ENCODE measurements around the gene OPCML. TPM values are rescaled to one million over a fixed set of nuclear protein-coding genes. Genes with fewer than 3 reads are reported as not detected.

OPCML gene
- total RNA-seq, 1 experiment from 2014 or later = 0.13 TPM

GRCh38 chr11:132604431-132604830 is 927.9 kb downstream of the OPCML start:
- Histone ChIP-seq H3K36me3 (ENCODE audit: insufficient read depth, low read length, poor library complexity, severe bottlenecking) (no peaks in the 10 kb centered on the region), H3K4me1 (ENCODE audit: insufficient read depth, low read length, poor library complexity, severe bottlenecking) (no peaks in the 10 kb centered on the region), H3K9me3 (ENCODE audit: low read depth, low read length, poor library complexity, severe bottlenecking) (peaks cover 12% of the 10 kb centered on the region), H3K27me3 (replicated peaks; ENCODE audit: insufficient read depth, low read depth, low read length, poor library complexity) (peaks cover 4% of the 10 kb centered on the region), H3K4me3 (ENCODE audit: low read depth, low read length, poor library complexity, severe bottlenecking) (no peak overlapping the region), H3K27ac (ENCODE audit: low read depth, low read length, poor library complexity, severe bottlenecking) (no peak overlapping the region)
- intact Hi-C loops (cut with micrococcal nuclease; ENCODE audit: unreplicated experiment) = no loop called here
- CTCF ChIA-PET = no interaction called here
- TF ChIP-seq, protein P1, sequence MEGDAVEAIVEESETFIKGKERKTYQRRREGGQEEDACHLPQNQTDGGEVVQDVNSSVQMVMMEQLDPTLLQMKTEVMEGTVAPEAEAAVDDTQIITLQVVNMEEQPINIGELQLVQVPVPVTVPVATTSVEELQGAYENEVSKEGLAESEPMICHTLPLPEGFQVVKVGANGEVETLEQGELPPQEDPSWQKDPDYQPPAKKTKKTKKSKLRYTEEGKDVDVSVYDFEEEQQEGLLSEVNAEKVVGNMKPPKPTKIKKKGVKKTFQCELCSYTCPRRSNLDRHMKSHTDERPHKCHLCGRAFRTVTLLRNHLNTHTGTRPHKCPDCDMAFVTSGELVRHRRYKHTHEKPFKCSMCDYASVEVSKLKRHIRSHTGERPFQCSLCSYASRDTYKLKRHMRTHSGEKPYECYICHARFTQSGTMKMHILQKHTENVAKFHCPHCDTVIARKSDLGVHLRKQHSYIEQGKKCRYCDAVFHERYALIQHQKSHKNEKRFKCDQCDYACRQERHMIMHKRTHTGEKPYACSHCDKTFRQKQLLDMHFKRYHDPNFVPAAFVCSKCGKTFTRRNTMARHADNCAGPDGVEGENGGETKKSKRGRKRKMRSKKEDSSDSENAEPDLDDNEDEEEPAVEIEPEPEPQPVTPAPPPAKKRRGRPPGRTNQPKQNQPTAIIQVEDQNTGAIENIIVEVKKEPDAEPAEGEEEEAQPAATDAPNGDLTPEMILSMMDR (conservative IDR thresholded peaks at IDR 0.05; ENCODE audit: low read depth, low read length) = no peak
- no peak for TF ChIP-seq EZH2 (IDR thresholded peaks at IDR 0.05; ENCODE audit: borderline replicate concordance, low read depth, low read length, poor library complexity, severe bottlenecking)
- POLR2A ChIA-PET (ENCODE audit: low non-redundant PET) = no interaction called here
- no peak for DNase-seq (ENCODE audit: low spot score)
- no TSS peak for BruUV-seq (replicated peaks)

GRCh38 chr11:132601875-132602274 is 930.4 kb downstream of the OPCML start:
- H3K27me3 ChIP-seq (replicated peaks; ENCODE audit: insufficient read depth, low read depth, low read length, poor library complexity) = no peaks in the 10 kb centered on the region
- TF ChIP-seq EZH2 (IDR thresholded peaks at IDR 0.05; ENCODE audit: borderline replicate concordance, low read depth, low read length, poor library complexity, severe bottlenecking) = no peak
- TF ChIP-seq, protein P1 (conservative IDR thresholded peaks at IDR 0.05; ENCODE audit: low read depth, low read length) = no peak
- no peaks in the 10 kb centered on the region for H3K4me1 ChIP-seq (ENCODE audit: insufficient read depth, low read length, poor library complexity, severe bottlenecking)
- H3K36me3 ChIP-seq (ENCODE audit: insufficient read depth, low read length, poor library complexity, severe bottlenecking) = no peaks in the 10 kb centered on the region
- peaks cover 9% of the 10 kb centered on the region for H3K9me3 ChIP-seq (ENCODE audit: low read depth, low read length, poor library complexity, severe bottlenecking)
- intact Hi-C loops (cut with micrococcal nuclease; ENCODE audit: unreplicated experiment) = no loop called here
- no TSS peak for BruUV-seq (replicated peaks)
- ChIA-PET CTCF (no interaction called here), POLR2A (ENCODE audit: low non-redundant PET) (no interaction called here)
- no peak overlapping the region for H3K4me3 ChIP-seq (ENCODE audit: low read depth, low read length, poor library complexity, severe bottlenecking)
- no peak overlapping the region for H3K27ac ChIP-seq (ENCODE audit: low read depth, low read length, poor library complexity, severe bottlenecking)
- DNase-seq (ENCODE audit: low spot score) = no peak

- H3K4me1 ChIP-seq (ENCODE audit: insufficient read depth, low read length, poor library complexity, severe bottlenecking) = no peaks in the 10 kb centered on the region
- no peak overlapping the region for H3K27ac ChIP-seq (ENCODE audit: low read depth, low read length, poor library complexity, severe bottlenecking)
- TF ChIP-seq, protein P1 (conservative IDR thresholded peaks at IDR 0.05; ENCODE audit: low read depth, low read length) = no peak
- intact Hi-C loops (cut with micrococcal nuclease; ENCODE audit: unreplicated experiment) = no loop called here
- POLR2A ChIA-PET (ENCODE audit: low non-redundant PET) = no interaction called here
- no peak for DNase-seq (ENCODE audit: low spot score)
- H3K9me3 ChIP-seq (ENCODE audit: low read depth, low read length, poor library complexity, severe bottlenecking) = peaks cover 10% of the 10 kb centered on the region
- H3K36me3 ChIP-seq (ENCODE audit: insufficient read depth, low read length, poor library complexity, severe bottlenecking) = no peaks in the 10 kb centered on the region
- no TSS peak for BruUV-seq (replicated peaks)
- H3K27me3 ChIP-seq (replicated peaks; ENCODE audit: insufficient read depth, low read depth, low read length, poor library complexity) = peaks cover 24% of the 10 kb centered on the region
- no peak overlapping the region for H3K4me3 ChIP-seq (ENCODE audit: low read depth, low read length, poor library complexity, severe bottlenecking)
- CTCF ChIA-PET = no interaction called here
These were observed 936.6 kb downstream of the OPCML start for GRCh38 chr11:132595711-132596134.

All from A673 (cell line).